Suprapubic skin (tissue), 3 donors: ENCODE data around the gene SPRED2.

Experiments
- CTCF ChIP-seq, 2 donors: fragments of 200-600 bp in 1 of 2; fragments of 450-650 bp in 1 of 2; sonication (generic) in 1 of 2; IDR thresholded peaks; one replicate each; pipeline ENCODE4 v1.5.1; 2016 to 2019; ENCODE audit warnings: antibody characterized with exemption in 2 of 2, mild to moderate bottlenecking in 1 of 2, moderate library complexity in 1 of 2
- POLR2AphosphoS5 ChIP-seq, 3 donors: sonication (generic); formaldehyde crosslinking; IDR thresholded peaks; one replicate each; pipeline ENCODE4 v1.6.1; 2017; ENCODE audit warnings: antibody characterized with exemption in 3 of 3

- no peak for TF ChIP-seq CTCF (IDR thresholded peaks at IDR 0.05)
- TF ChIP-seq POLR2AphosphoS5 (IDR thresholded peaks at IDR 0.05): no peak
Observed at GRCh38 chr2:65458999-65459398, 26.6 kb upstream of the SPRED2 start.
